ENCODE measurements around the gene LYPLAL1.
"Not testable (repeated sequence)": the region's sequence is repeated elsewhere in the genome, so short reads cannot be mapped to it uniquely, and the experiment has no call there.

LYPLAL1 gene

GRCh38 chr1:219220945-219221344, 47.3 kb downstream of the LYPLAL1 start:
- DNase-seq, result no peak

GRCh38 chr1:219223496-219223895, 49.8 kb downstream of the LYPLAL1 start:
- no peak for DNase-seq

GRCh38 chr1:219226196-219226595, 52.5 kb downstream of the LYPLAL1 start:
- DNase-seq, result no peak

- no peak for DNase-seq
Observed at GRCh38 chr1:219227360-219228057, 53.8 kb downstream of the LYPLAL1 start.

- no peak for DNase-seq
Observed at GRCh38 chr1:219228058-219228419, 54.4 kb downstream of the LYPLAL1 start.

- DNase-seq, result no peak
Observed at GRCh38 chr1:219232890-219233289, 59.2 kb downstream of the LYPLAL1 start.

- DNase-seq, result no peak
Observed at GRCh38 chr1:219235903-219236481, 62.3 kb downstream of the LYPLAL1 start.

- no peak for DNase-seq
Observed at GRCh38 chr1:219236933-219237610, 63.4 kb downstream of the LYPLAL1 start.

- no peak for DNase-seq
Observed at GRCh38 chr1:219239518-219239917, 65.8 kb downstream of the LYPLAL1 start.

GRCh38 chr1:219244864-219245263, 71.2 kb downstream of the LYPLAL1 start:
- DNase-seq, result no peak

GRCh38 chr1:219247441-219247840, 73.8 kb downstream of the LYPLAL1 start:
- DNase-seq, result no peak

- DNase-seq, result not testable (repeated sequence)
Observed at GRCh38 chr1:219250468-219250867, 76.8 kb downstream of the LYPLAL1 start.

- DNase-seq, result no peak
Observed at GRCh38 chr1:219257751-219258150, 84.1 kb downstream of the LYPLAL1 start.

GRCh38 chr1:219261454-219261853, 87.8 kb downstream of the LYPLAL1 start:
- DNase-seq, result no peak

Measured in right hindlimb (tissue), 1 donor.